HG03342 (cell line): Measurements from ENCODE around the gene EYA2.

Source experiments
- ATAC-seq: cut with Tn5 transposase; IDR thresholded peaks from one replicate; pipeline ENCODE4 v1.9.1; 2021; ENCODE audit warnings: mild to moderate bottlenecking, moderate library complexity; ENCODE audit not compliant: unreplicated experiment

The EYA2 gene

GRCh38 chr20:47216819-47217410 lies 322.3 kb downstream of the EYA2 start:
- no peak for ATAC-seq

GRCh38 chr20:47217482-47218446 lies 323.1 kb downstream of the EYA2 start:
- ATAC-seq, result no peak

GRCh38 chr20:47220161-47220582 lies 325.5 kb downstream of the EYA2 start:
- no peak for ATAC-seq

- no peak for ATAC-seq
Observed at GRCh38 chr20:47221036-47221625, 326.5 kb downstream of the EYA2 start.

- no peak for ATAC-seq
Observed at GRCh38 chr20:47222468-47223119, 328.0 kb downstream of the EYA2 start.

GRCh38 chr20:47223896-47224295 lies 329.3 kb downstream of the EYA2 start:
- no peak for ATAC-seq

GRCh38 chr20:47224300-47224791 lies 329.7 kb downstream of the EYA2 start:
- ATAC-seq, result no peak

- no peak for ATAC-seq
Observed at GRCh38 chr20:47224857-47225256, 330.2 kb downstream of the EYA2 start.

- no peak for ATAC-seq
Observed at GRCh38 chr20:47225458-47225857, 330.8 kb downstream of the EYA2 start.

- ATAC-seq, result no peak
Observed at GRCh38 chr20:47227119-47227518, 332.5 kb downstream of the EYA2 start.

- no peak for ATAC-seq
Observed at GRCh38 chr20:47227576-47227975, 332.9 kb downstream of the EYA2 start.

- ATAC-seq, result no peak
Observed at GRCh38 chr20:47228654-47229053, 334.0 kb downstream of the EYA2 start.

GRCh38 chr20:47230811-47231256 lies 336.2 kb downstream of the EYA2 start:
- no peak for ATAC-seq

- ATAC-seq, result no peak
Observed at GRCh38 chr20:47231382-47232039, 336.9 kb downstream of the EYA2 start.

GRCh38 chr20:47232518-47232917 lies 337.9 kb downstream of the EYA2 start:
- no peak for ATAC-seq

GRCh38 chr20:47233333-47234188 lies 338.9 kb downstream of the EYA2 start:
- no peak for ATAC-seq

GRCh38 chr20:47235111-47235510 lies 340.5 kb downstream of the EYA2 start:
- no peak for ATAC-seq

- ATAC-seq, result no peak
Observed at GRCh38 chr20:47235853-47236638, 341.4 kb downstream of the EYA2 start.

GRCh38 chr20:47236639-47236900 lies 341.9 kb downstream of the EYA2 start:
- no peak for ATAC-seq
